Stomach (tissue), 4 donors: ENCODE data around the gene PEAK3.

Experiments
- CTCF ChIP-seq, 7 experiments: fragments of 450-650 bp in 4 of 7; fragments of 200-600 bp in 3 of 7; sonication (generic) in 3 of 7; IDR thresholded peaks; one replicate each; pipeline ENCODE4 v1.5.1; 2016 to 2019; ENCODE audit warnings: antibody characterized with exemption in 7 of 7, control low read depth in 2 of 7, mild to moderate bottlenecking in 1 of 7
- EP300 ChIP-seq: sonication (generic); formaldehyde crosslinking; IDR thresholded peaks from one replicate; pipeline ENCODE4 v1.6.1; 2017; ENCODE audit warnings: antibody characterized with exemption
- POLR2A ChIP-seq, 4 donors: fragments of 450-650 bp; IDR thresholded peaks; one replicate each; pipeline ENCODE4 v1.6.1; 2016; ENCODE audit warnings: antibody characterized with exemption in 4 of 4, control low read depth in 2 of 4, mild to moderate bottlenecking in 1 of 4, moderate library complexity in 1 of 4

- no peak for TF ChIP-seq EP300
- no peak for TF ChIP-seq CTCF (IDR thresholded peaks at IDR 0.05)
- TF ChIP-seq POLR2A (IDR thresholded peaks at IDR 0.05), result no peak
These were observed 5.5 kb downstream of the PEAK3 start for GRCh38 chr19:2276429-2276986.
